HG03097 (cell line): ENCODE data around the gene SNAPIN.
"Not testable (repeated sequence)": the region's sequence is repeated elsewhere in the genome, so short reads cannot be mapped to it uniquely, and the experiment has no call there.

Source experiments
- ATAC-seq: cut with Tn5 transposase; IDR thresholded peaks from one replicate; pipeline ENCODE4 v1.9.1; 2021; ENCODE audit not compliant: unreplicated experiment, low FRiP score

The SNAPIN gene

DNA sequence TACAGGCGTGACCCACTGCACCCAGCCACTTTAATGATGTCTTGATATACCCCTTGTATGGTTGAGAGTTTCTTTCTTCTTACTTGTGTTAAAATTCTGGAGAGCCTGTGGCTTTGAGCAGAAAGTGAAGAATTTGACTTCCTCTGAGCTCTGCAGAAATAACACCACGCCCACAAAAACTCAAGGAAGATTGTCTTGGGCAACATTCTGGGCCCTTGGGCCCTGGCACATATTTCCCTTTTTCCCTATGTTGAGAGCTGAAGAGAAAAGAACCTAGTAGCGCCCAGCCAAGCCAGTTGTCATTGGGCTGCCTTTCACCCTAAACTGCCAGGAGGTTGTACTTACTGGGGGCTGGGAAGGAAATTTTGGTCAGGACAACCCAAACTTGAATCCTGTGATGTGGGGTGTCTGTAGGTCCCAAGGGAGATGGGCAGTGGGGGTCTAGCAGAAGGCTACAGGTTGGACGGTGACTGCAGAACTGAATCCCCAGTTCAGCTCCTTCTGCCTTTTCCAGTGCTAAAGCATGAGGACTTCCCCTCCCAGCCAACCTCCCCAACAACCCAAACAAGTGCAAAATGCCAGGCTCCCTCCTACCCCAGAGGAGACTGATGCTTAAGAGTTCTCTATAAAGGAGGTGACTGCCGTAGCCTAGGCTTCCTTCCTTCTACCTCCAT lies 11.7 kb upstream of the SNAPIN start:
- ATAC-seq, result no peak

GRCh38 chr1:153647346-153647714 lies 11.2 kb upstream of the SNAPIN start:
- no peak for ATAC-seq

DNA sequence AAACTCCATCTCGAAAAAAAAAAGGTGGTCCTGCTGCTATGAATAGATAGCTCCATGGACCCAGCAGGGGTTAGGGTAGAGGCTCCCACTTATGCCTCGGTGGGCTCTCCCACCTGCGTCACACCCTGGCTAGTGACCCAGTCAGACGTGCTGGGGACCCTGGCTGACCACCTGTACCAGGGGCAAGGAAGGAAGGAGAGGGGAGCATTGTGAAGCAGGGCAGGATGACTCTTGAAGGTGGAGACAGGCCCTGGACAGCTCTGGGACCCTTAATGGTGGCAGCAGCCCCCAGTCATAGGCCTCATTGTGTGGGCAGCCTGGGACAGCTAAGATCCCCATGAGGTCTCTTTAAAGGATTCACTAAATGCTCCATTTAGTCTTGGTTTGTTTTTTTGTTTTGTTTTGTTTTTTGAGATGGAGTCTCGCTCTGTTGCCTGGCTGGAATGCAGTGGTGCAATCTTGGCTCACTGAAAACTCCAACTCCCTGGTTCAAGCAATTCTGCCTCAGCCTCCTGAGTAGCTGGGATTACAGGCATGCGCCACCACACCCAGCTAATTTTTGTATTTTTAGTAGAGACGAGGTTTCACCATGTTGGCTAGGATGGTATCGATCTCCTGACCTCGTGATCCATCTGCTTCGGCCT lies 10.4 kb upstream of the SNAPIN start:
- ATAC-seq, result no peak

DNA sequence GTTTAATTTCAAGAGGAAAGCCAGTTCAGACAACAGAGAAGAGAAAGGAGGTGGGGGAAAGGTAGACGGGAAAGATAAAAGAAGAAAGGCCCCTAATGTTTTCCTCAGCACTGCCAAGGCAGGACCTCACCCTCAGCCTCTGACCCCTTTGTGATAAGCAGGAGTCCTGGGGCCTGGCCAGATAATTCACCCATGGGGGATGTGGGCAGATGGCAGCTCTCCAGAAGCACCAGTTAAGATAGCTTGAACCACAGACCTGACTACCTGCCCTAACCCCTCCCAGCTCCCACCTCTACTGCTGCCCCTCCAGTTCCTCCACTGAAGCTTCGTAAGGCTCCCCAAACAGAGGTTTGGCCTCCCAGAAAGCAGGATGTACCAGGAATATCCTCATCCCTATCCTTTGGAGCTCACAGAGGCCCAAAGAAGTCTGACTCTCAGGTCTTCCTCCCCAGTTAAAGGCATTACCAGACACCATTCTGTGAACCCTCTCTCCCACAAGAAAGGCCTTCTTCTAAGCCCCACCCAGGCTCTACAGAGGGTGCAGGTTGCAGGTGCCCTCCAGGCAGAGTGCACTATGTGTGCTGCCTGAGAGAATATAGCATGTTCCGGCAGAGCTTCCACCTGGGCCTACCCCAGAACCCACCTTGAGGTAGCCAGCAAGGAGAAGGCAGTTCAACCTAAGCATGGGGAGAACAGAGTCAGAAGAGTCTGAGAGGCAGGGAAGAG lies 9.2 kb upstream of the SNAPIN start:
- ATAC-seq, result no peak

GRCh38 chr1:153649863-153650235 lies 8.7 kb upstream of the SNAPIN start:
- no peak for ATAC-seq

GRCh38 chr1:153651771-153652170 lies 6.7 kb upstream of the SNAPIN start:
- no peak for ATAC-seq

GRCh38 chr1:153652805-153653500 lies 5.5 kb upstream of the SNAPIN start:
- ATAC-seq, result no peak

GRCh38 chr1:153655333-153655732 lies 3.2 kb upstream of the SNAPIN start:
- no peak for ATAC-seq

- no peak for ATAC-seq
Measured at GRCh38 chr1:153659175-153659534, 652 bp downstream of the SNAPIN start.

- ATAC-seq, result no peak
Measured at GRCh38 chr1:153659656-153660055, 1.2 kb downstream of the SNAPIN start.

DNA sequence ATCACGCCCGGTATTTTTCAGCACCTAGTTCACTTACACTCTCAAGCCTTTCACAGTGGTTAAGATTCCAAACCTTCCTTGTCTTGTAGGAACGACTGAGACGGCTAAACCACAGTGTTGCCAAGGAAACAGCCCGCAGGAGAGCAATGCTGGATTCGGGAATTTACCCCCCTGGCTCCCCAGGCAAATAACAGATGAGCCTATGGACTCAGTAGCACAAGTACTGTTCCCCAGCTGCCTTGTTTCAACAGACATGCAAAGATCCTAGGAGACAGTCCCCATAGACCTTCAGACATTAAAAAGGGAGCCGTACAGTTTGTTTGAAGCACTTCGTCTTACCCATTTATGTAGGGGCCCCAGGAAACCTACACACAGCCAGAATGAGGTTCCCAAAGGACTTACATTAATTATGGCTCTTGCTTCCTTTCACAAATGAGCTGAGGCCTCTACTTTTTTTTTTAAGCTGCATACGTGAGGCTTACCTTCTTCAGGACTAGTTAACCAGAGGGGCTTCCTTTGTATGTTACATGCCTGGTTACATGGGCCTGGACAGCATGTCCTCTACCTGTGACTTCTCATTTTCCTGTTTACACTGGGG lies 2.7 kb downstream of the SNAPIN start:
- no peak for ATAC-seq

DNA sequence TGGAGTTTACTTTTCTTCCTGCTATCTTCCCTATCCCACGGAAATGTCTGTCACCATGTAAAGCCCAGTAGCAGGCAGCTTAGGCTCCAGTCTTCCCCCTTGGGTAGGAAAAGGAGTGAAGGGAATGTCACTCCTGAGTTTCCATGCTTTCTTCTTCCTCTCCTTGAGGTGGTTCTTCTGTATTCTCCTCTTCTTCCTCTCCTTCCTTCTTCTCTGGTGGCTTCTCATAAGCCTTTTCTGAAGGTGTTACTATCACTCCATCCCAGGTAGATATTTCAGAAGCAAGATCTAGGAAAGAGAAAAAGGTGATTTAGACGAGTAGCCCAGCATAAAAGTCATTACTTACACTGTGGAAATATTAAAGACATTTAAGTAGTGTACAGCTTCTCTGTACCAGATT lies 3.8 kb downstream of the SNAPIN start:
- ATAC-seq, result no peak

GRCh38 chr1:153663211-153663610 lies 4.7 kb downstream of the SNAPIN start:
- no peak for ATAC-seq

DNA sequence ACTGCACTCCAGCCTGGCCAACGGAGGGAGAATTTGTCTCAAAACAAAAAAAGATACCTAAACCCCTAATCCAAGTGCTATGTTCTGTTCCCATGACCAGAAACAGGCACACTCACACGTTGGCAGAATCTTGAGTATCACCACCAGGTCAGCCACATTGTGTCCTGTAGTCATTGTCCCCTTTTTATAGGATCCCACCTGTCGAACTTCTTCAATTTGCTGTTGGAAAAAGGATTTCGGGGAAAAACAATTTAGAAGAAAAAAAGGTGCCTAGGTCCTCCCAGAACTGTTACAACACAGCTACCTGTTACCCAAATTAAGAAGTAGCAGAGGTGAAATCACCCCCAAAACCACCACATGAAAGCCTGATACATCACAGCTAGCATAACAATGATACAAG lies 8.9 kb downstream of the SNAPIN start:
- ATAC-seq, result no peak

DNA sequence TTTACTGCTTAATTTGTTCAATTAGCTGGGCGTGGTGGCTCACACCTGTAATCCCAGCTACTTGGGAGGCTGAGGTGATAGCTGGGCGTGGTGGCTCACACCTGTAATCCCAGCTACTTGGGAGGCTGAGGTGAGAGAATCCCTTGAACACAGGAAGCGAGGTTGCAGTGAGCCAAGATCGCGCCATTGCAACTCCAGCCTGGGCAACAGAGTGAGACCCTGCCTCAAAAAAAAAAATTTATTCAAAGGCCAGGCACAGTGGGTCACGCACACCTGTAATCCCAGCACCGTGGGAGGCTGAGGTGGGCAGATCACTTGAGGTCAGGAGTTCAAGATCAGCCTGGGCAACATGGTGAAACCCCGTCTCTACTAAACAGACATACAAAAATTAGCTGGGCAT lies 10.2 kb downstream of the SNAPIN start:
- ATAC-seq, result not testable (repeated sequence)

DNA sequence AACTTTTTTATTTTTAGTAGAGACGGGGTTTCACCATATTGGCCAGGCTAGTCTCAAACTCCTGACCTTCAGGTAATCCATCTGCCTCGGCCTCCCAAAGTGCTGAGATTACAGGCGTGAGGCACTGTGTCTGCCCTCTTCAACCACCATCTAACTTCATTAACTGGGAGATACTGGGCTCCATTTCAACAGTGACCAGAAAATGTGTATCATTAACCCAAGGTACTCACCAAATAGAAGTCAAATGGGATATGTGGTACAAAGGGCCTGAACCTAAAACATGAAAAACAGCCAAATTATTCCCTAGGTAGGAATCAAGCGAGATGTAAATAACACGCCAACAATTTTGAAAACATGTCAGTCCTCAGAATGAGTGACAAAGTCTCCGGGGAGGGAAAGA lies 11.1 kb downstream of the SNAPIN start:
- no peak for ATAC-seq

- no peak for ATAC-seq
Measured at GRCh38 chr1:153670257-153670858, 11.9 kb downstream of the SNAPIN start.

DNA sequence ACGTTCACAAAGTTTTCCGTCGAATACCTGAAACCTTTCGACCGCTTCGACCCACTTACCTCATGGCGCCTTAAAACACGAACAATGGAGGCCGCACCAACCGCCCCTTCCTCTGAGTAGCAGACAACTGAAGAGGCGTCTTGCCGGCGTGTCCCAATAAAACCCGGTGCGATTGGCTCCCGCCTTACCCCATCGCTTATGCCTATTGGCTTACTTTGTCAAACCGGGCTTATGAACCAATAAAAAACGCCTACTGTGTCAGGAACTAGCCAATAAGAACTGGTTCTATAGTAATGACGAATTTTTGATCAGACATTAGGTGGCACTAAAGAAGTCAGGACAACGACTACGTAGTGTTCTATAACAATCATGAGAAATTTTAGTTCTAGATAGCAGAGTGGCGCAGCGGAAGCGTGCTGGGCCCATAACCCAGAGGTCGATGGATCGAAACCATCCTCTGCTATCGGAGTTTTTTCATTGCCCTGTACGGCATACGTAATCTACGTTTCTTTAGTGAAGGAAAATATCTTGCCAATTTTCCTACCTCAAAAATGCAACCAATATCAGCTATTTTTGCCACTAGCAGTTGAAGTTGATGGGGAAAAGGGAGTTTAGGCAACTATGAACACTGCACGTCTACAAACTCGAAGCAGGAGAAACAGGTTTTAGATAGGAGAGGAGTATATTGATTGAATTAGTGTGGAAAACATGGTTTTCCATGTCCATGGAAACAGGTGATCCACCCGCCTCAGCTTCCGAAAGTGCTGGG lies 12.5 kb downstream of the SNAPIN start, which contains the start of gene ILF2:
TSS of gene ILF2 (minus strand) at position 135 of the 769 bp plus-strand sequence. CDS start at position 64, 71 bp downstream.
- peak; percentile 95 for ATAC-seq

GRCh38 chr1:153671628-153672353 lies 13.3 kb downstream of the SNAPIN start:
- ATAC-seq, result peak; percentile 11
